Measurements from ENCODE around the gene ICA1L. TPM values are rescaled to one million over a fixed set of nuclear protein-coding genes. Genes with fewer than 3 reads are reported as not detected.
"Not testable (repeated sequence)": the region's sequence is repeated elsewhere in the genome, so short reads cannot be mapped to it uniquely, and the experiment has no call there.

ICA1L gene
- polyA plus RNA-seq, 1 experiment, result 3.3 TPM

- no peak for DNase-seq (ENCODE audit: low read depth, low spot score)
- POLR2A ChIA-PET, result interaction anchor here (0.6 to 1.0 kb wide), 3 partner anchors 32 to 282 kb away, joined by 3 to 11 read pairs (median 4); no protein-coding TSS in a partner anchor
- peak; percentile 55 for TF ChIP-seq CTCF (IDR thresholded peaks at IDR 0.05; ENCODE audit: low read depth, low read length)
Observed at GRCh38 chr2:202870431-202871299, 901 bp downstream of the ICA1L start.

GRCh38 chr2:202861987-202862386, 9.6 kb downstream of the ICA1L start:
- ChIA-PET CTCF (no interaction called here), POLR2A (no interaction called here)

More at GRCh38 chr2:202870431-202871299, 901 bp downstream of the ICA1L start:
- no peaks in the 10 kb centered on the region for H3K9me3 ChIP-seq (ENCODE audit: control insufficient read depth, insufficient read depth, low read length)
- CTCF ChIA-PET, result interaction anchor here (0.6 to 3.6 kb wide), 6 partner anchors 10 to 561 kb away, joined by 3 to 16 read pairs (median 4); no protein-coding TSS in a partner anchor
- peak overlapping the region; percentile 78 for H3K4me3 ChIP-seq (ENCODE audit: low read depth, low read length)
- no peaks in the 10 kb centered on the region for H3K27me3 ChIP-seq (ENCODE audit: control insufficient read depth, insufficient read depth, low read length)
- H3K27ac ChIP-seq (ENCODE audit: low read depth, low read length), result peak overlapping the region; percentile 52

GRCh38 chr2:202858601-202859000, 13.0 kb downstream of the ICA1L start:
- POLR2A ChIA-PET, result no interaction called here
- Histone ChIP-seq H3K9me3 (ENCODE audit: control insufficient read depth, insufficient read depth, low read length) (no peaks in the 10 kb centered on the region), H3K4me3 (ENCODE audit: low read depth, low read length) (no peak overlapping the region), H3K27ac (ENCODE audit: low read depth, low read length) (no peak overlapping the region), H3K27me3 (ENCODE audit: control insufficient read depth, insufficient read depth, low read length) (no peaks in the 10 kb centered on the region)
- no peak for DNase-seq (ENCODE audit: low read depth, low spot score)
- TF ChIP-seq CTCF (IDR thresholded peaks at IDR 0.05; ENCODE audit: low read depth, low read length), result no peak
- CTCF ChIA-PET, result no interaction called here

More at GRCh38 chr2:202861987-202862386, 9.6 kb downstream of the ICA1L start:
- no peaks in the 10 kb centered on the region for H3K9me3 ChIP-seq (ENCODE audit: control insufficient read depth, insufficient read depth, low read length)
- TF ChIP-seq CTCF (IDR thresholded peaks at IDR 0.05; ENCODE audit: low read depth, low read length), result no peak
- no peaks in the 10 kb centered on the region for H3K27me3 ChIP-seq (ENCODE audit: control insufficient read depth, insufficient read depth, low read length)
- DNase-seq (ENCODE audit: low read depth, low spot score), result no peak
- H3K27ac ChIP-seq (ENCODE audit: low read depth, low read length), result no peak overlapping the region
- no peak overlapping the region for H3K4me3 ChIP-seq (ENCODE audit: low read depth, low read length)

GRCh38 chr2:202849343-202849742, 22.2 kb downstream of the ICA1L start:
- DNase-seq (ENCODE audit: low read depth, low spot score); POLR2A ChIA-PET; H3K27me3 ChIP-seq (ENCODE audit: control insufficient read depth, insufficient read depth, low read length); CTCF ChIA-PET; H3K27ac ChIP-seq (ENCODE audit: low read depth, low read length); H3K9me3 ChIP-seq (ENCODE audit: control insufficient read depth, insufficient read depth, low read length); H3K4me3 ChIP-seq (ENCODE audit: low read depth, low read length): not testable (repeated sequence)

- CTCF ChIA-PET, result no interaction called here
- no peak for DNase-seq (ENCODE audit: low read depth, low spot score)
Observed at GRCh38 chr2:202848813-202849212, 22.8 kb downstream of the ICA1L start.

More at GRCh38 chr2:202848813-202849212, 22.8 kb downstream of the ICA1L start:
- no peak for TF ChIP-seq CTCF (IDR thresholded peaks at IDR 0.05; ENCODE audit: low read depth, low read length)
- Histone ChIP-seq H3K4me3 (ENCODE audit: low read depth, low read length) (no peak overlapping the region), H3K27me3 (ENCODE audit: control insufficient read depth, insufficient read depth, low read length) (no peaks in the 10 kb centered on the region), H3K9me3 (ENCODE audit: control insufficient read depth, insufficient read depth, low read length) (no peaks in the 10 kb centered on the region), H3K27ac (ENCODE audit: low read depth, low read length) (no peak overlapping the region)
- POLR2A ChIA-PET, result no interaction called here
